Psoas muscle (tissue), 8 donors: Measurements from ENCODE around the gene CTIF. TPM values are rescaled to one million over a fixed set of nuclear protein-coding genes. Genes with fewer than 3 reads are reported as not detected.

Experiments used
- ATAC-seq, 4 donors: fragments of 200-7000 bp; cut with Tn5 transposase; one replicate each; pipeline ENCODE4 v1.9.1; 2020; ENCODE audit warnings: moderate library complexity in 3 of 4, mild to moderate bottlenecking in 2 of 4
- DNase-seq, 2 donors: peaks; one replicate each; pipeline ENCODE4 v3.0.0-alpha.2; 2020
- H3K27ac ChIP-seq: fragments of 200-600 bp; one replicate; pipeline ENCODE4 v1.8.0; 2022
- H3K27me3 ChIP-seq, 3 donors: fragments of 200-600 bp in 1 of 3; one replicate each; pipeline versions ENCODE4 v1.6.1 to v1.8.0; 2013 to 2022; ENCODE audit warnings: low read length in 2 of 3, mild to moderate bottlenecking in 2 of 3, moderate library complexity in 1 of 3; ENCODE audit not compliant: insufficient read depth in 3 of 3
- H3K36me3 ChIP-seq, 2 donors: fragments of 200-600 bp in 1 of 2; one replicate each; pipeline versions ENCODE4 v1.6.1 to v1.8.0; 2013 to 2022; ENCODE audit warnings: low read depth in 1 of 2, mild to moderate bottlenecking in 1 of 2, moderate library complexity in 1 of 2; ENCODE audit not compliant: insufficient read depth in 1 of 2
- H3K4me1 ChIP-seq: fragments of 200-600 bp; one replicate; pipeline ENCODE4 v1.8.0; 2022
- H3K4me3 ChIP-seq: fragments of 200-600 bp; one replicate; pipeline ENCODE4 v1.8.0; 2022; ENCODE audit warnings: mild to moderate bottlenecking
- H3K9me3 ChIP-seq: fragments of 200-600 bp; one replicate; pipeline ENCODE4 v1.8.0; 2022
- WGBS, 3 donors: extraction: QIAGEN DNeasy Blood & Tissue Kit; methylation state at CpG; one replicate each; pipeline versions ENCODE4 v1.1.6 to v1.1.7; 2013; 5-methylcytosine and 5-hydroxymethylcytosine counted together
- intact Hi-C, 2 donors: fragments of 100-400 bp; cut with DNase I; formaldehyde crosslinking; loops; one replicate each; pipeline versions ENCODE4 v1.11.0 to v1.14.2; 2022
- polyA plus RNA-seq, 3 donors: library from polyadenylated mRNA; stranded (reverse); fragments of 200-250 nt; gene quantifications; one replicate each; pipeline ENCODE4 v1.2.3, GENCODE V29; 2013
- total RNA-seq, 4 donors: library from RNA; stranded (reverse); fragmentation: NEBNext Ultra II Directional in 2 of 4; extraction: Animal tissue kit (Norgen Biotek cat#: 25700) in 2 of 4; gene quantifications; one replicate each; pipeline versions ENCODE4 v1.2.1 to v1.2.4, GENCODE V29; 2021 to 2023
- TF ChIP-seq, protein P1 (sequence below): fragments of 200-600 bp; IDR thresholded peaks from one replicate; pipeline ENCODE4 v1.8.0; 2022; ENCODE audit warnings: antibody characterized with exemption
- donor health status: healthy with polysubstance abuse.
- donor health status: DM: no; HTN: no; CAD: no; lungs with moderate emphysema.
- donor health status: Bipolar disorder and iron deficiency.
- donor health status: healthy.
- donor health status: DM: yes; HTN: yes; CAD: no.
- donor health status: DM: no; HTN: no; CAD: no.
- donor health status: DM: no; HTN: no; CAD: no.
- donor health status: DM: yes; HTN: yes; CAD: no.

CTIF gene
- total and polyA plus RNA-seq, 7 donors, result 11.3 to 40.5 (median 26.9) TPM

DNA sequence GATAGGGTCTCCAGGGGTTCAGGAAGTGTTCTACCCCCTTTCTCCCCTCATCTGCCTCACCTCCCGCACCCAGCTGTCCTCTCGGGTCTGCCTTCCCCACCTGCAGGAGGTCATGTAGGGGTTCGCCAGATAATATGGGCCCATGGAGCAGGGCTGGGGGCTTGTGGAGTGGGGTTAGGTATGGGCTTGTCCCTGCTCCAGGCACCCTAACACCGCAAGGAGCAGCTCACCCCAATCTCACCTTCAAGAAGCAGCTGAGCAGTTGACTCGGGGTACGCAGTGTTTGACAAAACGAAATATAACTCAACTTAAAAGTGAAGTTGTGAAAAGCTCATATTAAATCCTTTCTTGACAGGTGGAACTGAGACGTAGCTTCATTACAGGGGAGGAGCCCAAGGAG lies 99.6 kb downstream of the CTIF start:
- 94 to 95% (median 95%) methylated on average over 8 of the region's 8 CpGs for WGBS, 3 donors
- H3K27ac ChIP-seq, result no peak overlapping the region
- peaks cover 19% of the 10 kb centered on the region for H3K4me1 ChIP-seq
- intact Hi-C loops, result loop anchor here in 1 of 2 donors (10.0 kb wide), 1 partner anchor 164 kb away; no protein-coding TSS in a partner anchor
- peaks cover 0 to 2% (median 0%) of the 10 kb centered on the region in 3 donors for H3K27me3 ChIP-seq
- no peaks in the 10 kb centered on the region for H3K9me3 ChIP-seq
- no peak for DNase-seq
- no peak overlapping the region for H3K4me3 ChIP-seq
- H3K36me3 ChIP-seq, result peaks cover 0 to 5% of the 10 kb centered on the region in 2 donors
- no peak for ATAC-seq
- TF ChIP-seq, protein P1, sequence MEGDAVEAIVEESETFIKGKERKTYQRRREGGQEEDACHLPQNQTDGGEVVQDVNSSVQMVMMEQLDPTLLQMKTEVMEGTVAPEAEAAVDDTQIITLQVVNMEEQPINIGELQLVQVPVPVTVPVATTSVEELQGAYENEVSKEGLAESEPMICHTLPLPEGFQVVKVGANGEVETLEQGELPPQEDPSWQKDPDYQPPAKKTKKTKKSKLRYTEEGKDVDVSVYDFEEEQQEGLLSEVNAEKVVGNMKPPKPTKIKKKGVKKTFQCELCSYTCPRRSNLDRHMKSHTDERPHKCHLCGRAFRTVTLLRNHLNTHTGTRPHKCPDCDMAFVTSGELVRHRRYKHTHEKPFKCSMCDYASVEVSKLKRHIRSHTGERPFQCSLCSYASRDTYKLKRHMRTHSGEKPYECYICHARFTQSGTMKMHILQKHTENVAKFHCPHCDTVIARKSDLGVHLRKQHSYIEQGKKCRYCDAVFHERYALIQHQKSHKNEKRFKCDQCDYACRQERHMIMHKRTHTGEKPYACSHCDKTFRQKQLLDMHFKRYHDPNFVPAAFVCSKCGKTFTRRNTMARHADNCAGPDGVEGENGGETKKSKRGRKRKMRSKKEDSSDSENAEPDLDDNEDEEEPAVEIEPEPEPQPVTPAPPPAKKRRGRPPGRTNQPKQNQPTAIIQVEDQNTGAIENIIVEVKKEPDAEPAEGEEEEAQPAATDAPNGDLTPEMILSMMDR, result no peak

DNA sequence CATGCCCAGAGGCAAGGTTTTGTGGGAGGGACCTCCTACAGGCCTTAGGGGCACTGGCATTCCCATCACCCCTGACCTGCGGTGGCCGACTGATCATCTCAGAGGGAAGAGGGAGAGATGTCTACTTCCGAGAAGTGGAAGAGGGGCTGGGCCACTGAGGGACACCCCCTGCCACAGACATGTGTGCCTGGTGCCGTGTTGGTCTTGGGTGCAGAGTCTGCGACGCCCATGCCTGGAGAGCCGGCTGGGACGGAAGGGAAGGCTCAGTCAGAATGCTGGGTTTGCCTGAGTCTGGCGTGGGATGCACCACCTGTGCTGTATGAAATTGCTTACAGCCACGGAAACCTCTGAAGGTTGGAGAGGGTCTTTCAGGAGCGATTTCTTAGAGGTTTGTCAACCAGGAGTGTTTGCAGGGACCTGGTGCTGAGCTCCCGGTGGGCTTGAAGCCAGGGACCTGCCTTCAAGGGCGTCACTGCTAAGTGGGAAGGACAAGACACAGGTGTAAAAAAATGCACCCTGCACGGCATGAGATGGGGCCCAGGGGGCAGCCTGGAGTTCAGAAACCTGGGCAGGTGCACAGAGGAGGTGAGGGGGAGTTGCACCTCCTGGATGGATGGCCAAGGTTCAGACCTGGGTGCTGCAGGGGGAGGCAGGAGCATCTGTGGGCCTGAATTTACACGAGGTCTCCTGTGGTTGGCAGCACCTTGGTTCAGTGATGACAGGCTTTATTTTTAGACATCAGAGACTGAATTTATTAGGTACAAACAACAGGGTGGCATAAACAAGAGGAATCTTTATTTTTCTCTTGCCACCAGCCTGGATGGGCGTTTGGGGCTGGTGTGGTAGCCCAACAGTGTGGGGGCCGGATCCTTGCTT lies 100.3 kb downstream of the CTIF start:
- Histone ChIP-seq H3K4me1 (peaks cover 19% of the 10 kb centered on the region), H3K4me3 (no peak overlapping the region), H3K27ac (no peak overlapping the region), H3K9me3 (no peaks in the 10 kb centered on the region), H3K36me3 (peaks cover 0 to 5% of the 10 kb centered on the region in 2 donors), H3K27me3 (peaks cover 0 to 2% (median 0%) of the 10 kb centered on the region in 3 donors)
- 79 to 80% (median 80%) methylated on average over 15 to 17 of the region's 17 CpGs for whole genome bisulfite sequencing, 3 donors
- TF ChIP-seq, protein P1, result no peak
- ATAC-seq (peak; percentile 38 to 60 (median 56)), DNase-seq (no peak)
- intact Hi-C loops, result loop anchor here in 1 of 2 donors (10.0 kb wide), 1 partner anchor 164 kb away; no protein-coding TSS in a partner anchor

DNA sequence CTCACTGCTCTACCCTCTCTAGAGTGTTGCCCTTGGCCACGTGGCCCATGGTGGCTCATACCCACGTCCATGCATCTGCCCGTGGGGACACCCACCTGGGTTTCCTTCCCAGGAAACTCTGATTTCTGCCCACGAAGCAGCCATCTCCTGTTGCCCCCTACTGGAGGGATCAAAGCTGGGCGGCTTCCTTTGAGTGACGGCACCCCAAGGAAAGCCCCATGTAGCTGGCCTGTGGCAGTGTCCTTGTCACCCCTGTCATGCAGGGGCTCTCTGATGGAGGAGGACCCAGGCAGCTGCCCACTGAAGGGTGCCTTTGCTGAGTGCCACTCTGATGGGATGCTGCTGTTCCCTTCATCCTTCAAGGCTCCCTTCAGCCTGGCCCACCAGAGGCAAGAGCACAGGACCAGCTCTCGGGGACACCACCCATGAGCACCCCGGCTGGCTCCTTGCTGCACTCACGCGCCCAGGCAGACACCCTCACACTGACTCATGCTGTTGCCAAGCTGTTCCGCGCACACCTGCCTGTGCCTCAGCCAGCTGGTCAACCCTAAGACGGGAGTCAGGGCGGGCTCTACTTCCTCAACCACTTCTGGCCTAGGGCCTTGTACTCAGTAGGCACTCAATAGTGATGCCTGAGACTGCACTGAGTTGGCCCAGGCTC lies 101.1 kb downstream of the CTIF start:
- Histone ChIP-seq H3K36me3 (peaks cover 0 to 5% of the 10 kb centered on the region in 2 donors), H3K4me1 (peaks cover 19% of the 10 kb centered on the region), H3K9me3 (no peaks in the 10 kb centered on the region), H3K4me3 (no peak overlapping the region), H3K27me3 (peaks cover 0 to 2% (median 0%) of the 10 kb centered on the region in 3 donors), H3K27ac (no peak overlapping the region)
- 75 to 79% (median 77%) methylated on average over 14 of the region's 14 CpGs for WGBS, 3 donors
- intact Hi-C loops, result loop anchor here in 1 of 2 donors (10.0 kb wide), 1 partner anchor 165 kb away; no protein-coding TSS in a partner anchor
- ATAC-seq, result peak; percentile 25 to 58 (median 38)
- no peak for DNase-seq
- TF ChIP-seq, protein P1, result peak; percentile 26

DNA sequence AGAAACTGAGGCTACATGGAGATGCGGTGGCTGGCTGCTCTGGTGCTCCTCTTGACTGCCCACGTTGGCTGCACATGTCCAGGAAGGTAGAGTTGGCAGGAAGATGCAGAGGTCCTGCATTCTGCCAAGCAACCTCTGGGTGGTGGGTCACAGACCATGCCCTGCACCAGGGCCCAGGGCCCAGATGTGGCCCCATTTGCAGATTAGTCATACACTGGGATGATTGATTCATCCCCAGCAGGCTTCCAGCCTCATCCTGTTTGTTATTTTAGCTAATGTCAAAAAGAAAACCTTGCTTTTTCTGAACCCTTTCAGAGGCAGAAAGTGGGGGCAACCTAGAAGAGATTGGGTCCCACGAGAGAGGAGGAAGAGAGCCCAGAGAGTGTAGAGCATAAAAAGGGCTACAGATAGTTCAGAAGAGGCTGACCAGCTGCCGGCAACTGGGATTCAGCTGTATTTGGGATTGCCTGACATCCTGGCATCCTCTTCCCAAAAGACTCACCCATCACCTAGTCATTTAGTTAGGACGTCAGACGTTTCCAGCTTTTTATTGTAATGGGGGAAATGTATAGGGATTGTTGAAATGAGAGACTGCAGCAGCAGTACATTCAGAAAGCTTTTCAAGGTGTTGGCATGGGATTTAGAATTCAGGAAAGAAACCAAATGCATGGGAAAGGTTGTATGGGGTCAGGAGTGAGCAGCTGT lies 101.9 kb downstream of the CTIF start:
- TF ChIP-seq, protein P1, result no peak
- intact Hi-C loops, result no loop called here
- Histone ChIP-seq H3K36me3 (peaks cover 0 to 5% of the 10 kb centered on the region in 2 donors), H3K27ac (no peak overlapping the region), H3K4me3 (no peak overlapping the region), H3K27me3 (peaks cover 0 to 2% (median 0%) of the 10 kb centered on the region in 3 donors), H3K9me3 (no peaks in the 10 kb centered on the region), H3K4me1 (peaks cover 19% of the 10 kb centered on the region)
- no peak for DNase-seq
- peak in 2 of 4 donors; percentile 39 to 47 for ATAC-seq
- WGBS, 3 donors, result 51 to 54% (median 52%) methylated on average over 6 of the region's 6 CpGs
